ENCODE data around the gene RBSN.
"Not testable (repeated sequence)": the region's sequence is repeated elsewhere in the genome, so short reads cannot be mapped to it uniquely, and the experiment has no call there.

DNA sequence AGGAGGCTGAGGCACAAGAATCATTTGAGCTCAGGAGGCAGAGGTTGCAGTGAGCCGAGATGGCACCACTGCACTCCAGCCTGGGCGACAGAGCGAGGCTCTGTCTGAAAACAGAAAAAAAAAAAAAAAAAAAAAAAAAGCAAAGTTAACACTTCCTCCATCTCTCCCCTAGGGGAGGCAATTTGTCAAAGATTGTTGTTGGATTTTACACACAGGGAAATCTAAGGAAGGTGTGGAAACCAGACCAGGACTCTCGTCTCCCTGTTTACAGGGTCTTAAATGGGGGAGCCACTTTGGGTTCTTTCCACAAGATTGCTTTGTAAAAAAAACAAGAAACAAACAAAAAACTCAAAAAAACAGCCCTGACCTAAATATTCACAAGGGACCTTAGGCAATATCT lies 29.5 kb upstream of the RBSN start:
- TF ChIP-seq, protein P1, sequence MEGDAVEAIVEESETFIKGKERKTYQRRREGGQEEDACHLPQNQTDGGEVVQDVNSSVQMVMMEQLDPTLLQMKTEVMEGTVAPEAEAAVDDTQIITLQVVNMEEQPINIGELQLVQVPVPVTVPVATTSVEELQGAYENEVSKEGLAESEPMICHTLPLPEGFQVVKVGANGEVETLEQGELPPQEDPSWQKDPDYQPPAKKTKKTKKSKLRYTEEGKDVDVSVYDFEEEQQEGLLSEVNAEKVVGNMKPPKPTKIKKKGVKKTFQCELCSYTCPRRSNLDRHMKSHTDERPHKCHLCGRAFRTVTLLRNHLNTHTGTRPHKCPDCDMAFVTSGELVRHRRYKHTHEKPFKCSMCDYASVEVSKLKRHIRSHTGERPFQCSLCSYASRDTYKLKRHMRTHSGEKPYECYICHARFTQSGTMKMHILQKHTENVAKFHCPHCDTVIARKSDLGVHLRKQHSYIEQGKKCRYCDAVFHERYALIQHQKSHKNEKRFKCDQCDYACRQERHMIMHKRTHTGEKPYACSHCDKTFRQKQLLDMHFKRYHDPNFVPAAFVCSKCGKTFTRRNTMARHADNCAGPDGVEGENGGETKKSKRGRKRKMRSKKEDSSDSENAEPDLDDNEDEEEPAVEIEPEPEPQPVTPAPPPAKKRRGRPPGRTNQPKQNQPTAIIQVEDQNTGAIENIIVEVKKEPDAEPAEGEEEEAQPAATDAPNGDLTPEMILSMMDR (IDR thresholded peaks at IDR 0.05): not testable (repeated sequence)
- not testable (repeated sequence) for TF ChIP-seq POLR2A, EP300 (IDR thresholded peaks at IDR 0.05)

Data from ovary (tissue), 3 donors.